GM12878 (cell line): Measurements from ENCODE around the gene PRR18. TPM values are rescaled to one million over a fixed set of nuclear protein-coding genes. Genes with fewer than 3 reads are reported as not detected.

Experiments used
- ATAC-seq: fragments of 200-7000 bp; cut with Tn5 transposase; 3 replicates; pipeline ENCODE4 v1.9.1; 2020; ENCODE audit warnings: mild to moderate bottlenecking, moderate library complexity
- BruUV-seq: library from RNA; stranded (reverse); fragments of 400-500 nt; replicated peaks from 2 replicates; lab custom pipeline; 2021; lab: Mats Ljungman, UMichigan
- CTCF ChIA-PET: fragments of 300-600 bp; sonication (Branson Sonifier 250); formaldehyde crosslinking; extraction: SDS; loops from one replicate; lab custom pipeline; 2021; ENCODE audit warnings: inconsistent platforms; lab: Yijun Ruan, JAX
- POLR2A ChIA-PET: fragments of 350-600 bp; formaldehyde crosslinking; extraction: SDS; loops from one replicate; lab custom pipeline; 2021; ENCODE audit warnings: inconsistent platforms; lab: Charles Lee
- RAD21 ChIA-PET: fragments of 300-600 bp; sonication (Branson Sonifier 250); formaldehyde crosslinking; loops from one replicate; lab custom pipeline; 2023; ENCODE audit warnings: antibody characterized with exemption; ENCODE audit not compliant: unreplicated experiment; lab: Charles Lee
- SMC1A ChIA-PET: fragments of 300-600 bp; sonication (Branson Sonifier 250); formaldehyde crosslinking; loops from one replicate; lab custom pipeline; 2023; ENCODE audit not compliant: unreplicated experiment, uncharacterized antibody; lab: Charles Lee
- DNase-seq: peaks from one replicate; pipeline ENCODE4 v3.0.0-alpha.2; 2011; ENCODE audit warnings: low read depth, low spot score
- FAIRE-seq: peaks from 3 replicates; lab custom pipeline; 2011; peaks lifted over from hg19 to GRCh38; lab: Jason Lieb, UNC
- H2AFZ ChIP-seq: 2 replicates; pipeline ENCODE4 v1.6.0; 2011; ENCODE audit warnings: low read depth, low read length, control low read depth; ENCODE audit not compliant: control insufficient read depth
- H3K27ac ChIP-seq: 2 replicates; pipeline ENCODE4 v1.5.1; 2011; ENCODE audit warnings: control low read depth; ENCODE audit not compliant: control insufficient read depth, insufficient read depth
- H3K27me3 ChIP-seq, 2 experiments: replicated peaks in 1 of 2; 2 replicates each; pipeline versions ENCODE4 v1.6.0 to v1.6.1; 2011; ENCODE audit warnings: low read length in 1 of 2; ENCODE audit not compliant: control insufficient read depth in 2 of 2, insufficient read depth in 2 of 2
- H3K36me3 ChIP-seq, 2 experiments: 2 replicates each; pipeline ENCODE4 v1.5.1; 2011; ENCODE audit warnings: low read length in 1 of 2; ENCODE audit not compliant: control insufficient read depth in 2 of 2, insufficient read depth in 2 of 2
- H3K4me1 ChIP-seq: 2 replicates; pipeline ENCODE4 v1.6.1; 2011; ENCODE audit warnings: mild to moderate bottlenecking, low read length, moderate library complexity, mixed read lengths; ENCODE audit not compliant: control insufficient read depth, insufficient read depth
- H3K4me2 ChIP-seq: 2 replicates; pipeline ENCODE4 v1.6.0; 2011; ENCODE audit warnings: control low read depth; ENCODE audit not compliant: control insufficient read depth, insufficient read depth
- H3K4me3 ChIP-seq: fragments of 200-600 bp; sonication (generic); 2 replicates; pipeline ENCODE4 v1.5.1; 2016
- H3K79me2 ChIP-seq: 2 replicates; pipeline ENCODE4 v1.6.0; 2011; ENCODE audit warnings: low read length; ENCODE audit not compliant: control insufficient read depth, insufficient read depth
- H3K9ac ChIP-seq: 2 replicates; pipeline ENCODE4 v1.8.0; 2011; ENCODE audit warnings: low read length, control low read depth, mixed read lengths; ENCODE audit not compliant: control insufficient read depth, insufficient read depth
- H3K9me3 ChIP-seq: replicated peaks from 3 replicates; pipeline ENCODE4 v1.5.1; 2011; ENCODE audit warnings: mild to moderate bottlenecking, low read length; ENCODE audit not compliant: control insufficient read depth, insufficient read depth
- H4K20me1 ChIP-seq: 2 replicates; pipeline ENCODE4 v1.6.0; 2011; ENCODE audit not compliant: control insufficient read depth, insufficient read depth
- ATF7 ChIP-seq: fragments of 450-650 bp; IDR thresholded peaks from 2 replicates; pipeline ENCODE4 v1.6.1; 2016; ENCODE audit warnings: low read depth, mild to moderate bottlenecking
- BRCA1 ChIP-seq: IDR thresholded peaks from 2 replicates; pipeline ENCODE4 v1.6.1; 2011; ENCODE audit warnings: low read depth, low read length, improper control_type of control experiment
- EED ChIP-seq: sonication (generic); IDR thresholded peaks from 2 replicates; pipeline ENCODE4 v1.6.1; 2016; ENCODE audit warnings: antibody characterized with exemption, low read depth
- ETV6 ChIP-seq, 2 experiments: fragments of 450-650 bp in 1 of 2; IDR thresholded peaks in 1 of 2; conservative IDR thresholded peaks in 1 of 2; 2 replicates each; pipeline ENCODE4 v1.6.1; 2014; ENCODE audit warnings: antibody characterized with exemption in 1 of 2, borderline replicate concordance in 1 of 2, low read depth in 1 of 2, mild to moderate bottlenecking in 1 of 2, moderate library complexity in 1 of 2
- EZH2 ChIP-seq: IDR thresholded peaks from 2 replicates; pipeline ENCODE4 v1.6.1; 2012; ENCODE audit warnings: low read depth, mild to moderate bottlenecking, control low read depth, inconsistent platforms, low read length, borderline replicate concordance; ENCODE audit not compliant: control insufficient read depth
- HDAC6 ChIP-seq: fragments of 200-600 bp; sonication (generic); IDR thresholded peaks from one replicate; pipeline ENCODE4 v1.8.0; 2017; ENCODE audit warnings: antibody characterized with exemption; ENCODE audit not compliant: unreplicated experiment
- HDGF ChIP-seq: fragments of 450-650 bp; IDR thresholded peaks from 2 replicates; pipeline ENCODE4 v1.6.1; 2016; ENCODE audit warnings: antibody characterized with exemption
- IKZF2 ChIP-seq, 2 experiments: fragments of 450-650 bp; IDR thresholded peaks; 2 replicates each; pipeline ENCODE4 v1.6.1; 2017; ENCODE audit warnings: mild to moderate bottlenecking in 2 of 2, moderate library complexity in 2 of 2
- LARP7 ChIP-seq: fragments of 450-650 bp; IDR thresholded peaks from 2 replicates; pipeline ENCODE4 v1.6.1; 2017; ENCODE audit warnings: mild to moderate bottlenecking
- MTA3 ChIP-seq: IDR thresholded peaks from 2 replicates; pipeline ENCODE4 v1.6.1; 2012; ENCODE audit warnings: low read length, inconsistent platforms, borderline replicate concordance
- MXI1 ChIP-seq: fragments of 150-350 bp; IDR thresholded peaks from 2 replicates; pipeline ENCODE4 v1.6.1; 2011; ENCODE audit warnings: low read depth, mild to moderate bottlenecking, inconsistent platforms, low read length, improper control_type of control experiment
- NFYA ChIP-seq: IDR thresholded peaks from 2 replicates; pipeline ENCODE4 v1.6.1; 2011; ENCODE audit warnings: low read depth, mild to moderate bottlenecking, low read length, improper control_type of control experiment, borderline replicate concordance
- NR2C1 ChIP-seq: fragments of 450-650 bp; IDR thresholded peaks from 2 replicates; pipeline ENCODE4 v1.6.1; 2017; ENCODE audit warnings: antibody characterized with exemption, mild to moderate bottlenecking, moderate library complexity
- POLR2A ChIP-seq: IDR thresholded peaks from 2 replicates; pipeline ENCODE4 v1.6.1; 2011; ENCODE audit warnings: low read depth, mild to moderate bottlenecking, low read length
- POLR2AphosphoS5 ChIP-seq: IDR thresholded peaks from 2 replicates; pipeline ENCODE4 v1.6.1; 2011; ENCODE audit warnings: mild to moderate bottlenecking, low read length, inconsistent platforms
- WGBS: methylation state at CpG from one replicate; pipeline ENCODE4 v1.1.6; 2016; ENCODE audit warnings: low lambda C conversion rate; ENCODE audit not compliant: insufficient replicate concordance, insufficient coverage; ENCODE audit errors: missing lambda C conversion rate; 5-methylcytosine and 5-hydroxymethylcytosine counted together
- in situ Hi-C: fragments of 300-500 bp; cut with MboI; formaldehyde crosslinking; loops from 9 replicates; pipeline ENCODE4 v1.14.3; 2018; ENCODE audit warnings: mixed read lengths
- intact Hi-C: fragments of 100-400 bp; cut with micrococcal nuclease; formaldehyde crosslinking; loops from one replicate; pipeline ENCODE4 v1.14.2; 2022; ENCODE audit not compliant: unreplicated experiment
- polyA plus RNA-seq, 11 experiments: library from polyadenylated mRNA; depleted of rRNA in 4 of 11; unstranded in 6 of 11; stranded (reverse) in 5 of 11; fragments of >200 nt; fragmentation: Nextera tagmentation in 4 of 11; fragmentation: Illumina TruSeq in 1 of 11; extraction: Ambion mirVana in 4 of 11; extraction: Trizol in 1 of 11; gene quantifications; 1 replicate in 1 of 11; 2 replicates in 10 of 11; pipeline versions ENCODE4 v1.2.1 to v1.2.3, GENCODE V29; 2011 to 2016; ENCODE audit warnings: inconsistent platforms in 2 of 11, missing spikeins in 2 of 11, low read depth in 1 of 11
- total RNA-seq, 4 experiments: library from RNA; depleted of rRNA in 3 of 4; stranded (reverse); fragments of >200 nt in 3 of 4; fragmentation: Illumina TruSeq in 1 of 4; extraction: Trizol in 1 of 4; gene quantifications; 2 replicates each; pipeline versions ENCODE4 v1.2.1 to v1.2.3, GENCODE V29; 2013 to 2021
- TF ChIP-seq, protein P1 (sequence below), 3 experiments: IDR thresholded peaks in 2 of 3; conservative IDR thresholded peaks in 1 of 3; 2 replicates each; pipeline ENCODE4 v1.5.1; 2011; ENCODE audit warnings: low read depth in 3 of 3, low read length in 3 of 3, mild to moderate bottlenecking in 3 of 3, control low read depth in 2 of 3, moderate library complexity in 2 of 3, inconsistent platforms in 1 of 3, mixed read lengths in 1 of 3; ENCODE audit not compliant: control insufficient read depth in 2 of 3, insufficient read depth in 1 of 3; ENCODE audit errors: extremely low read depth in 1 of 3

PRR18 gene
- total and polyA plus RNA-seq, 10 of the 15 experiments (the other 5 are each of a cell fraction or from before 2014, with no cell fraction given) = 0.13 to 8.2 (median 1.6) TPM

DNA sequence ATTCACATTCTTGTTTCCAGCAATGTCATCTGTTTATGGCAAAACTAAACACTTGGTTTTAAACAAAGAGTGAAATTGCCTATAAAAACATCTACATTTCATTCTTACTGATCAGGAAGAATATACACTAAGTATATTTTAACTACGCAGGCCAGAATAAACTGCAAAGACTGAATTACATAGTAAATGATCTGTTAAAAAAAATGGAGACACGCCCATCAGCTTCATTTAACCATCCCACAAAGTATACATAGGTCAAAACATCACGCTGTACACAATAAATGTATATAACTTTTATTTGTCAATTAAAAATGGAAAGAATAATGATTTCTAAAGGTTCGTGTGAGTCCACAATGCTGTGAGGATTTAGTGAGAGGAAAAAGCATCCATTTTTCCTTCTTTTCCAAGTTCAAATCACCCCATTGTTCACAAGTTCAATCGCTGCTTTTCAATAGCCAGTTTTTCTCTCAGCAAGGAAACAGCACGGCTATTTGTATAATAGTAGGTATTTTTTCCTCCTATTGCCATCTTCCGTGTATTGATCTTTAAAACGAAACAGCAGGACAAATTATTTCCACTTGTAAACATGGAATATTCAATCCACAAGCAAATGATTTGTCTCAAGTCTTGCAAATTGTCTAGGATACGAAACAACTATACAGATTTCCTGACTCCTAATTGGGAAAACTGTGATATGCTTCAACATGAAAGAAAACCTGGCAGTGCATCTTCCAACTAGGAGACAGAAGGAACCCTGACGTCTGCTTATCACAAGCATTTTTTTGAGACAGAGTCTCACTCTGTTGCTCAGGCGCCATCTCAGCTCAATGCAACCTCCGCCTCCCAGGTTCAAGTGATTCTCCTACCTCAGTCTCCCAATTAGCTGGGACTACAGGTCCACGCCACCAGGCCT, 23.6 kb upstream of the PRR18 start (continued):
- no peak for TF ChIP-seq BRCA1

DNA sequence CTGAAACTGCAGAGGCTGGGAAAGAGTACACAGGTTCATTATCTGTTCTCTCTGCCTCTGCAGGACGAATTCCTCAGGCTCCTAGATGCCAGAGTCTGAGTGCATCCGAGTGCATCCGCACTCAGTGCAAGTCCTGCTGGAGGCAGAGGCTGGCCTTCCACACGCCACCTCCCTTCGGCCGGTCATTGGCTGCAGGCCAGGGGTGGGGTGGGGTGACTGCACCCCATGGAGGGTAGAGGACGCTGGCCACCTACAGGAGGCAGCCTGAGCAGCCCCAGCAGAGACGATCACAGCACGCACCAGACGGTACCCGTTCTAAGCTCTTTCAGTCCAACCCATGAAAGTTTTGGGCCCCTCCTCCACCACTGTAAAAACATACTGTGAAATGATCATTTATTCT, 22.4 kb upstream of the PRR18 start:
- Histone ChIP-seq H3K27ac (no peak overlapping the region), H3K4me2 (no peak overlapping the region), H2AFZ (no peak overlapping the region), H3K9me3 (no peaks in the 10 kb centered on the region; the same call in 2 of the 3 replicates), H3K4me3 (no peak overlapping the region), H3K27me3 (no peaks in the 10 kb centered on the region), H3K79me2 (peaks cover 83% of the 10 kb centered on the region), H4K20me1 (no peaks in the 10 kb centered on the region)
- 82% methylated on average over 11 of the region's 11 CpGs for WGBS
- in situ Hi-C loops = loop anchor here (5.0 kb wide), 1 partner anchor 52 kb away; the partner anchor contains the start of gene MPC1
- ChIA-PET RAD21 (interaction anchor here (1.3 kb wide), 2 partner anchors 17 to 51 kb away, joined by 3 to 5 read pairs; no protein-coding TSS in a partner anchor), POLR2A (no interaction called here), SMC1A (interaction anchor here (1.1 to 1.3 kb wide), 2 partner anchors 17 to 49 kb away, joined by 3 to 4 read pairs; no protein-coding TSS in a partner anchor), CTCF (interaction anchor here (0.6 to 1.4 kb wide), 6 partner anchors 11 to 70 kb away, joined by 3 to 8 read pairs (median 4); no protein-coding TSS in a partner anchor)
- DNase-seq (no peak), ATAC-seq (peak; percentile 72), FAIRE-seq (no peak)
- intact Hi-C loops = loop anchor here (10.0 kb wide), 1 partner anchor 764 kb away; no protein-coding TSS in a partner anchor
- no peak for TF ChIP-seq EED
- no peak for TF ChIP-seq EZH2
- TF ChIP-seq HDGF = peak; percentile 31; the same call in 1 of the 2 replicates
- no peak for TF ChIP-seq MTA3
- no peak for TF ChIP-seq ETV6 (conservative IDR thresholded peaks at IDR 0.05 in 1 of 2, IDR thresholded peaks at IDR 0.05 in 1 of 2; ENCODE audit: borderline replicate concordance in 1 of 2, low read depth in 1 of 2)
- TF ChIP-seq LARP7 = 0 out of 2 replicates have a peak, but pooled peaks have one; percentile 25
- TF ChIP-seq MXI1 = no peak
- TF ChIP-seq IKZF2 (IDR thresholded peaks at IDR 0.05) = no peak
- 0 out of 2 replicates have a peak, but pooled peaks have one; percentile 46 for TF ChIP-seq POLR2A
- TF ChIP-seq HDAC6 = no peak
- no peak for TF ChIP-seq NR2C1
- no peak for TF ChIP-seq ATF7
- peak; percentile 43; the same call in 1 of the 2 replicates for TF ChIP-seq POLR2AphosphoS5
- no peak for TF ChIP-seq NFYA
- TF ChIP-seq, protein P1, sequence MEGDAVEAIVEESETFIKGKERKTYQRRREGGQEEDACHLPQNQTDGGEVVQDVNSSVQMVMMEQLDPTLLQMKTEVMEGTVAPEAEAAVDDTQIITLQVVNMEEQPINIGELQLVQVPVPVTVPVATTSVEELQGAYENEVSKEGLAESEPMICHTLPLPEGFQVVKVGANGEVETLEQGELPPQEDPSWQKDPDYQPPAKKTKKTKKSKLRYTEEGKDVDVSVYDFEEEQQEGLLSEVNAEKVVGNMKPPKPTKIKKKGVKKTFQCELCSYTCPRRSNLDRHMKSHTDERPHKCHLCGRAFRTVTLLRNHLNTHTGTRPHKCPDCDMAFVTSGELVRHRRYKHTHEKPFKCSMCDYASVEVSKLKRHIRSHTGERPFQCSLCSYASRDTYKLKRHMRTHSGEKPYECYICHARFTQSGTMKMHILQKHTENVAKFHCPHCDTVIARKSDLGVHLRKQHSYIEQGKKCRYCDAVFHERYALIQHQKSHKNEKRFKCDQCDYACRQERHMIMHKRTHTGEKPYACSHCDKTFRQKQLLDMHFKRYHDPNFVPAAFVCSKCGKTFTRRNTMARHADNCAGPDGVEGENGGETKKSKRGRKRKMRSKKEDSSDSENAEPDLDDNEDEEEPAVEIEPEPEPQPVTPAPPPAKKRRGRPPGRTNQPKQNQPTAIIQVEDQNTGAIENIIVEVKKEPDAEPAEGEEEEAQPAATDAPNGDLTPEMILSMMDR (IDR thresholded peaks at IDR 0.05 in 2 of 3, conservative IDR thresholded peaks at IDR 0.05 in 1 of 3; ENCODE audit: control insufficient read depth in 2 of 3, extremely low read depth in 1 of 3, insufficient read depth in 1 of 3, low read depth in 3 of 3, low read length in 3 of 3) = peak in 2 of 3 experiments; percentile 10 to 31; a peak in 2 of 6 replicates
- TF ChIP-seq, all 136 proteins: peak for 5
- no TSS peak for BruUV-seq
- peaks cover 11 to 20% of the 10 kb centered on the region in 2 experiments for H3K36me3 ChIP-seq
- peaks cover 37% of the 10 kb centered on the region for H3K4me1 ChIP-seq
- H3K9ac ChIP-seq = no peak overlapping the region
